Stimulated activated naive B cell treated with anti-CD40 and anti-IgM and Interleukin-4, amounts not matched to agents 10 μg/mL and 1 μg/mL and 100 μg/mL, for 72 hours (primary cell): ENCODE results near the gene IPCEF1.

Experiments used
- ATAC-seq, 2 donors: fragments of 150-1000 bp; cut with Tn5 transposase; replicated peaks; 2 replicates each; pipeline ENCODE4 v1.10.0; 2021; ENCODE audit warnings: moderate library complexity in 1 of 2
- DNase-seq: peaks from one replicate; pipeline ENCODE4 v3.0.0; 2021
- H3K27ac Mint-ChIP-seq: one replicate; pipeline ENCODE4 v1.8.0; 2022; ENCODE audit warnings: mild to moderate bottlenecking, mixed read lengths
- H3K27me3 Mint-ChIP-seq, 2 donors: one replicate each; pipeline ENCODE4 v1.8.0; 2022; ENCODE audit warnings: mixed read lengths in 2 of 2
- H3K36me3 Mint-ChIP-seq, 2 donors: one replicate each; pipeline ENCODE4 v1.8.0; 2022; ENCODE audit warnings: mixed read lengths in 2 of 2, mild to moderate bottlenecking in 1 of 2
- H3K4me1 Mint-ChIP-seq, 2 donors: one replicate each; pipeline ENCODE4 v1.8.0; 2022; ENCODE audit warnings: mixed read lengths in 2 of 2, mild to moderate bottlenecking in 1 of 2
- H3K4me3 Mint-ChIP-seq, 2 donors: one replicate each; pipeline ENCODE4 v1.8.0; 2022; ENCODE audit warnings: mild to moderate bottlenecking in 2 of 2, mixed read lengths in 2 of 2, moderate library complexity in 1 of 2
- H3K9me3 Mint-ChIP-seq, 2 donors: one replicate each; pipeline ENCODE4 v1.8.0; 2022; ENCODE audit warnings: mixed read lengths in 2 of 2, mild to moderate bottlenecking in 1 of 2

IPCEF1 gene

GRCh38 chr6:154356690-154357089, at the start of gene IPCEF1:
TSS of gene IPCEF1 (minus strand) at chr6:154356803. CDS start at chr6:154265947, 90,856 bp downstream.
- DNase-seq (peak; percentile 11), ATAC-seq (peak; percentile 44 to 46)
- H3K27ac Mint-ChIP-seq = no peak within 1 kb of the TSS
- H3K4me1 Mint-ChIP-seq = peaks cover 28 to 62% of the 10 kb centered on the region in 2 donors
- H3K27me3 Mint-ChIP-seq = peaks cover 19 to 22% of the 10 kb centered on the region in 2 donors
- peak within 1 kb of the TSS; percentile 34 to 51 for H3K4me3 Mint-ChIP-seq
- H3K36me3 Mint-ChIP-seq = peaks cover 1 to 10% of the 10 kb centered on the region in 2 donors
- H3K9me3 Mint-ChIP-seq = peaks cover 6 to 8% of the 10 kb centered on the region in 2 donors

GRCh38 chr6:154406301-154406700, 49.7 kb upstream of the IPCEF1 start:
- no peak for DNase-seq
- Mint-ChIP-seq H3K27ac (no peak overlapping the region), H3K27me3 (peaks cover 0 to 4% of the 10 kb centered on the region in 2 donors), H3K9me3 (peaks cover 2 to 4% of the 10 kb centered on the region in 2 donors), H3K4me3 (no peak overlapping the region), H3K36me3 (no peaks in the 10 kb centered on the region), H3K4me1 (no peaks in the 10 kb centered on the region)
- no peak for ATAC-seq

- no peaks in the 10 kb centered on the region for H3K36me3 Mint-ChIP-seq
- no peak overlapping the region for H3K4me3 Mint-ChIP-seq
- no peak for DNase-seq
- peaks cover 0 to 4% of the 10 kb centered on the region in 2 donors for H3K27me3 Mint-ChIP-seq
- H3K4me1 Mint-ChIP-seq = no peaks in the 10 kb centered on the region
- no peak for ATAC-seq
- peaks cover 2 to 4% of the 10 kb centered on the region in 2 donors for H3K9me3 Mint-ChIP-seq
- H3K27ac Mint-ChIP-seq = no peak overlapping the region
These were observed 48.3 kb upstream of the IPCEF1 start for GRCh38 chr6:154404791-154405400.

GRCh38 chr6:154403788-154404187, 47.2 kb upstream of the IPCEF1 start:
- Mint-ChIP-seq H3K9me3 (peaks cover 2 to 4% of the 10 kb centered on the region in 2 donors), H3K27me3 (peaks cover 0 to 4% of the 10 kb centered on the region in 2 donors), H3K27ac (no peak overlapping the region), H3K36me3 (no peaks in the 10 kb centered on the region), H3K4me1 (no peaks in the 10 kb centered on the region), H3K4me3 (no peak overlapping the region)
- ATAC-seq (no peak), DNase-seq (no peak)

- Mint-ChIP-seq H3K4me3 (no peak overlapping the region), H3K4me1 (no peaks in the 10 kb centered on the region), H3K36me3 (no peaks in the 10 kb centered on the region), H3K27ac (no peak overlapping the region), H3K9me3 (peaks cover 2 to 4% of the 10 kb centered on the region in 2 donors), H3K27me3 (peaks cover 0 to 8% of the 10 kb centered on the region in 2 donors)
- ATAC-seq = no peak
- no peak for DNase-seq
These were observed 45.6 kb upstream of the IPCEF1 start for GRCh38 chr6:154402081-154402780.

GRCh38 chr6:154399097-154399496, 42.5 kb upstream of the IPCEF1 start:
- no peaks in the 10 kb centered on the region for H3K9me3 Mint-ChIP-seq
- ATAC-seq (no peak), DNase-seq (no peak)
- H3K36me3 Mint-ChIP-seq = no peaks in the 10 kb centered on the region
- peaks cover 4 to 6% of the 10 kb centered on the region in 2 donors for H3K27me3 Mint-ChIP-seq
- no peak overlapping the region for H3K4me3 Mint-ChIP-seq
- H3K27ac Mint-ChIP-seq = no peak overlapping the region
- no peaks in the 10 kb centered on the region for H3K4me1 Mint-ChIP-seq

- no peak for ATAC-seq
- no peak overlapping the region for H3K27ac Mint-ChIP-seq
- H3K4me1 Mint-ChIP-seq = no peaks in the 10 kb centered on the region
These were observed 41.0 kb upstream of the IPCEF1 start for GRCh38 chr6:154397491-154398195.

GRCh38 chr6:154395878-154396277, 39.3 kb upstream of the IPCEF1 start:
- Mint-ChIP-seq H3K27ac (no peak overlapping the region), H3K27me3 (peaks cover 4 to 6% of the 10 kb centered on the region in 2 donors)

More at GRCh38 chr6:154397491-154398195, 41.0 kb upstream of the IPCEF1 start:
- Mint-ChIP-seq H3K27me3 (peaks cover 4 to 6% of the 10 kb centered on the region in 2 donors), H3K36me3 (no peaks in the 10 kb centered on the region), H3K4me3 (no peak overlapping the region), H3K9me3 (no peaks in the 10 kb centered on the region)
- no peak for DNase-seq

GRCh38 chr6:154395316-154395715, 38.7 kb upstream of the IPCEF1 start:
- H3K36me3 Mint-ChIP-seq = no peaks in the 10 kb centered on the region
- DNase-seq (no peak), ATAC-seq (no peak)
- H3K4me3 Mint-ChIP-seq = no peak overlapping the region
- peaks cover 0 to 2% of the 10 kb centered on the region in 2 donors for H3K9me3 Mint-ChIP-seq
- H3K27me3 Mint-ChIP-seq = peaks cover 4 to 6% of the 10 kb centered on the region in 2 donors
- no peak overlapping the region for H3K27ac Mint-ChIP-seq
- H3K4me1 Mint-ChIP-seq = no peaks in the 10 kb centered on the region

More at GRCh38 chr6:154395878-154396277, 39.3 kb upstream of the IPCEF1 start:
- DNase-seq (no peak), ATAC-seq (no peak)
- no peaks in the 10 kb centered on the region for H3K36me3 Mint-ChIP-seq
- H3K9me3 Mint-ChIP-seq = peaks cover 0 to 2% of the 10 kb centered on the region in 2 donors
- H3K4me1 Mint-ChIP-seq = no peaks in the 10 kb centered on the region
- no peak overlapping the region for H3K4me3 Mint-ChIP-seq

GRCh38 chr6:154394571-154394970, 38.0 kb upstream of the IPCEF1 start:
- DNase-seq = no peak
- H3K27me3 Mint-ChIP-seq = peaks cover 6 to 8% of the 10 kb centered on the region in 2 donors
- no peaks in the 10 kb centered on the region for H3K4me1 Mint-ChIP-seq
- H3K4me3 Mint-ChIP-seq = no peak overlapping the region
- no peaks in the 10 kb centered on the region for H3K36me3 Mint-ChIP-seq
- no peak overlapping the region for H3K27ac Mint-ChIP-seq
- H3K9me3 Mint-ChIP-seq = peaks cover 0 to 4% of the 10 kb centered on the region in 2 donors
- ATAC-seq = no peak

- peaks cover 6 to 11% of the 10 kb centered on the region in 2 donors for H3K9me3 Mint-ChIP-seq
- H3K36me3 Mint-ChIP-seq = no peaks in the 10 kb centered on the region
- ATAC-seq (peak in 1 of 2 donors; percentile 29), DNase-seq (no peak)
- H3K27me3 Mint-ChIP-seq = peaks cover 14 to 20% of the 10 kb centered on the region in 2 donors
- H3K4me3 Mint-ChIP-seq = no peak overlapping the region
- no peaks in the 10 kb centered on the region for H3K4me1 Mint-ChIP-seq
- H3K27ac Mint-ChIP-seq = no peak overlapping the region
These were observed 33.4 kb upstream of the IPCEF1 start for GRCh38 chr6:154390034-154390433.

GRCh38 chr6:154388803-154389202, 32.2 kb upstream of the IPCEF1 start:
- Mint-ChIP-seq H3K27me3 (peaks cover 9 to 22% of the 10 kb centered on the region in 2 donors), H3K4me1 (no peaks in the 10 kb centered on the region), H3K36me3 (no peaks in the 10 kb centered on the region), H3K4me3 (no peak overlapping the region), H3K9me3 (peaks cover 6 to 11% of the 10 kb centered on the region in 2 donors), H3K27ac (no peak overlapping the region)
- DNase-seq (no peak), ATAC-seq (no peak)

- no peak overlapping the region for H3K27ac Mint-ChIP-seq
These were observed 30.5 kb upstream of the IPCEF1 start for GRCh38 chr6:154386848-154387717.

GRCh38 chr6:154384191-154384590, 27.6 kb upstream of the IPCEF1 start:
- H3K27me3 Mint-ChIP-seq = peaks cover 5 to 14% of the 10 kb centered on the region in 2 donors
- H3K4me1 Mint-ChIP-seq = peaks cover 0 to 6% of the 10 kb centered on the region in 2 donors
- no peak overlapping the region for H3K4me3 Mint-ChIP-seq
- H3K27ac Mint-ChIP-seq = no peak overlapping the region
- no peak for DNase-seq
- H3K9me3 Mint-ChIP-seq = peaks cover 5 to 6% of the 10 kb centered on the region in 2 donors
- no peaks in the 10 kb centered on the region for H3K36me3 Mint-ChIP-seq
- ATAC-seq = no peak

More at GRCh38 chr6:154386848-154387717, 30.5 kb upstream of the IPCEF1 start:
- DNase-seq = no peak
- no peak for ATAC-seq
- Mint-ChIP-seq H3K9me3 (peaks cover 10 to 13% of the 10 kb centered on the region in 2 donors), H3K36me3 (no peaks in the 10 kb centered on the region), H3K27me3 (peaks cover 9 to 22% of the 10 kb centered on the region in 2 donors), H3K4me3 (no peak overlapping the region), H3K4me1 (no peaks in the 10 kb centered on the region)
